GM12878 (cell line): ENCODE measurements around the gene TRANK1. TPM values are rescaled to one million over a fixed set of nuclear protein-coding genes. Genes with fewer than 3 reads are reported as not detected.

Experiments
- ATF7 ChIP-seq: fragments of 450-650 bp; IDR thresholded peaks from 2 replicates; pipeline ENCODE4 v1.6.1; 2016; ENCODE audit warnings: low read depth, mild to moderate bottlenecking
- BHLHE40 ChIP-seq, 2 experiments: fragments of 450-650 bp in 1 of 2; IDR thresholded peaks; 2 replicates each; pipeline ENCODE4 v1.6.1; 2011 to 2017; ENCODE audit warnings: low read depth in 2 of 2, borderline replicate concordance in 1 of 2, improper control_type of control experiment in 1 of 2, low read length in 1 of 2, mild to moderate bottlenecking in 1 of 2
- CHD1 ChIP-seq: IDR thresholded peaks from 2 replicates; pipeline ENCODE4 v1.6.1; 2012; ENCODE audit warnings: low read depth, low read length, improper control_type of control experiment
- CREM ChIP-seq: IDR thresholded peaks from 2 replicates; pipeline ENCODE4 v1.6.1; 2014; ENCODE audit warnings: antibody characterized with exemption, low read depth
- EP300 ChIP-seq, 2 experiments: fragments of 150-350 bp in 1 of 2; IDR thresholded peaks; 2 replicates each; pipeline ENCODE4 v1.6.1; 2011 to 2012; ENCODE audit warnings: low read depth in 2 of 2, low read length in 2 of 2, borderline replicate concordance in 1 of 2, improper control_type of control experiment in 1 of 2, inconsistent platforms in 1 of 2; ENCODE audit not compliant: control insufficient read depth in 1 of 2
- IKZF1 ChIP-seq: fragments of 450-650 bp; conservative IDR thresholded peaks from 2 replicates; pipeline ENCODE4 v1.6.1; 2017; ENCODE audit warnings: antibody characterized with exemption, mild to moderate bottlenecking
- MTA2 ChIP-seq: fragments of 450-650 bp; IDR thresholded peaks from 2 replicates; pipeline ENCODE4 v1.6.1; 2016; ENCODE audit warnings: low read depth, mild to moderate bottlenecking, moderate library complexity
- MTA3 ChIP-seq: IDR thresholded peaks from 2 replicates; pipeline ENCODE4 v1.6.1; 2012; ENCODE audit warnings: low read length, inconsistent platforms, borderline replicate concordance
- NFIC ChIP-seq: IDR thresholded peaks from 2 replicates; pipeline ENCODE4 v1.6.1; 2012; ENCODE audit warnings: low read depth, mild to moderate bottlenecking, inconsistent platforms, low read length, moderate library complexity
- NR2C1 ChIP-seq: fragments of 450-650 bp; IDR thresholded peaks from 2 replicates; pipeline ENCODE4 v1.6.1; 2017; ENCODE audit warnings: antibody characterized with exemption, mild to moderate bottlenecking, moderate library complexity
- PAX5 ChIP-seq: IDR thresholded peaks from 2 replicates; pipeline ENCODE4 v1.6.1; 2011; ENCODE audit warnings: low read depth, low read length, borderline replicate concordance
- PAX8 ChIP-seq: fragments of 450-650 bp; IDR thresholded peaks from 2 replicates; pipeline ENCODE4 v1.6.1; 2017; ENCODE audit warnings: mild to moderate bottlenecking, moderate library complexity
- RAD21 ChIP-seq: IDR thresholded peaks from 2 replicates; pipeline ENCODE4 v1.6.1; 2011; ENCODE audit warnings: mild to moderate bottlenecking, low read depth, low read length, moderate library complexity; ENCODE audit not compliant: insufficient read depth
- REST ChIP-seq: IDR thresholded peaks from 2 replicates; pipeline ENCODE4 v1.6.1; 2012; ENCODE audit warnings: mild to moderate bottlenecking, low read depth, low read length
- RUNX3 ChIP-seq: IDR thresholded peaks from 2 replicates; pipeline ENCODE4 v1.6.1; 2012; ENCODE audit warnings: low read length, inconsistent platforms
- SMAD1 ChIP-seq: fragments of 450-650 bp; IDR thresholded peaks from 2 replicates; pipeline ENCODE4 v1.6.1; 2018; ENCODE audit warnings: mild to moderate bottlenecking, low read depth; ENCODE audit not compliant: partially characterized antibody
- SMARCA5 ChIP-seq: fragments of 450-650 bp; IDR thresholded peaks from 2 replicates; pipeline ENCODE4 v1.6.1; 2017; ENCODE audit warnings: mild to moderate bottlenecking
- SP1 ChIP-seq: IDR thresholded peaks from one replicate; pipeline ENCODE4 v1.6.1; 2011; ENCODE audit warnings: low read depth, low read length
- SPI1 ChIP-seq: IDR thresholded peaks from 2 replicates; pipeline ENCODE4 v1.6.1; 2011; ENCODE audit warnings: low read depth, mild to moderate bottlenecking, low read length, moderate library complexity, borderline replicate concordance; ENCODE audit not compliant: insufficient read depth
- SRF ChIP-seq, 2 experiments: IDR thresholded peaks; 2 replicates each; pipeline ENCODE4 v1.6.1; 2011; ENCODE audit warnings: low read depth in 2 of 2, low read length in 2 of 2, mild to moderate bottlenecking in 1 of 2, moderate library complexity in 1 of 2
- TCF12 ChIP-seq: IDR thresholded peaks from 2 replicates; pipeline ENCODE4 v1.6.1; 2011; ENCODE audit warnings: low read depth, mild to moderate bottlenecking, low read length
- USF2 ChIP-seq: IDR thresholded peaks from 2 replicates; pipeline ENCODE4 v1.6.1; 2011; ENCODE audit warnings: low read depth, low read length, improper control_type of control experiment, borderline replicate concordance
- YBX1 ChIP-seq: fragments of 450-650 bp; IDR thresholded peaks from 2 replicates; pipeline ENCODE4 v1.6.1; 2016; ENCODE audit warnings: antibody characterized with exemption
- polyA plus RNA-seq, 11 experiments: library from polyadenylated mRNA; depleted of rRNA in 4 of 11; unstranded in 6 of 11; stranded (reverse) in 5 of 11; fragments of >200 nt; fragmentation: Nextera tagmentation in 4 of 11; fragmentation: Illumina TruSeq in 1 of 11; extraction: Ambion mirVana in 4 of 11; extraction: Trizol in 1 of 11; gene quantifications; 1 replicate in 1 of 11; 2 replicates in 10 of 11; pipeline versions ENCODE4 v1.2.1 to v1.2.3, GENCODE V29; 2011 to 2016; ENCODE audit warnings: inconsistent platforms in 2 of 11, missing spikeins in 2 of 11, low read depth in 1 of 11
- total RNA-seq, 4 experiments: library from RNA; depleted of rRNA in 3 of 4; stranded (reverse); fragments of >200 nt in 3 of 4; fragmentation: Illumina TruSeq in 1 of 4; extraction: Trizol in 1 of 4; gene quantifications; 2 replicates each; pipeline versions ENCODE4 v1.2.1 to v1.2.3, GENCODE V29; 2013 to 2021
- TF ChIP-seq, protein P1 (sequence below): fragments of 450-650 bp; IDR thresholded peaks from 2 replicates; pipeline ENCODE4 v1.6.1; 2016; ENCODE audit warnings: mild to moderate bottlenecking, moderate library complexity, borderline replicate concordance

TRANK1 gene
- total and polyA plus RNA-seq, 10 of the 15 experiments (the other 5 are each of a cell fraction or from before 2014, with no cell fraction given) = 0.46 to 8.8 (median 1.1) TPM

DNA sequence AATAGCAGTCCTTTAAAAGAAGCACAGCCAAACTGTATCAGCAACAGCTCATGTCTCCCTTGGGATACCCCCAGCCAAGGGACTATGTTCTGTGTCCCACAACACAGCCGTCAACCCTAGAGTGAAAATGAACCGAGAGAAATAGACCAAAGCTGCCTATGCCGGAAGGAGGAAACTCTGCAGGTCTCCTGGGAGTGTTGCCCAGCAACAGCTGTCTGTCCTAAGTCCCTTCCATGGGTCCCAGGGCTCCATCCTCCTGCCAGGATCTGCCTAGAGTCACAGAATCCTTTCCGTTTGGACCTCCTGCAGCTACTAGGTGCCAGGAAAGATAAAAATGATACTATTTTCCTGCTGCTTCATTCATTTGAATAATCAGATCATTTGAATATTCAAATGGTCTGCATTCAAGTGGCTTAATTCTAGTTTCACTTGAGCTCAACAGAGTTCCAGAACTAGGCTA is 53.1 kb downstream of the TRANK1 start (continued):
- TF ChIP-seq REST = no peak
- 0 out of 2 replicates have a peak, but pooled peaks have one; percentile 17 for TF ChIP-seq PAX5
- 0 out of 2 replicates have a peak, but pooled peaks have one; percentile 56 for TF ChIP-seq YBX1
- TF ChIP-seq NFIC = no peak
- TF ChIP-seq RAD21 = no peak
- no peak for TF ChIP-seq RUNX3
- no peak for TF ChIP-seq SP1
- TF ChIP-seq CHD1 = no peak
- TF ChIP-seq CREM = no peak
- TF ChIP-seq SRF (IDR thresholded peaks at IDR 0.05; ENCODE audit: low read depth in 2 of 2, low read length in 2 of 2) = no peak
- TF ChIP-seq TCF12 = 0 out of 2 replicates have a peak, but pooled peaks have one; percentile 3
- TF ChIP-seq SMARCA5 = no peak
- no peak for TF ChIP-seq EP300 (IDR thresholded peaks at IDR 0.05; ENCODE audit: borderline replicate concordance in 1 of 2, control insufficient read depth in 1 of 2, low read depth in 2 of 2, low read length in 2 of 2)
- no peak for TF ChIP-seq MTA3
- TF ChIP-seq NR2C1 = no peak
- no peak for TF ChIP-seq SPI1
- peak; percentile 31; the same call in 1 of the 2 replicates for TF ChIP-seq MTA2
- TF ChIP-seq, protein P1, sequence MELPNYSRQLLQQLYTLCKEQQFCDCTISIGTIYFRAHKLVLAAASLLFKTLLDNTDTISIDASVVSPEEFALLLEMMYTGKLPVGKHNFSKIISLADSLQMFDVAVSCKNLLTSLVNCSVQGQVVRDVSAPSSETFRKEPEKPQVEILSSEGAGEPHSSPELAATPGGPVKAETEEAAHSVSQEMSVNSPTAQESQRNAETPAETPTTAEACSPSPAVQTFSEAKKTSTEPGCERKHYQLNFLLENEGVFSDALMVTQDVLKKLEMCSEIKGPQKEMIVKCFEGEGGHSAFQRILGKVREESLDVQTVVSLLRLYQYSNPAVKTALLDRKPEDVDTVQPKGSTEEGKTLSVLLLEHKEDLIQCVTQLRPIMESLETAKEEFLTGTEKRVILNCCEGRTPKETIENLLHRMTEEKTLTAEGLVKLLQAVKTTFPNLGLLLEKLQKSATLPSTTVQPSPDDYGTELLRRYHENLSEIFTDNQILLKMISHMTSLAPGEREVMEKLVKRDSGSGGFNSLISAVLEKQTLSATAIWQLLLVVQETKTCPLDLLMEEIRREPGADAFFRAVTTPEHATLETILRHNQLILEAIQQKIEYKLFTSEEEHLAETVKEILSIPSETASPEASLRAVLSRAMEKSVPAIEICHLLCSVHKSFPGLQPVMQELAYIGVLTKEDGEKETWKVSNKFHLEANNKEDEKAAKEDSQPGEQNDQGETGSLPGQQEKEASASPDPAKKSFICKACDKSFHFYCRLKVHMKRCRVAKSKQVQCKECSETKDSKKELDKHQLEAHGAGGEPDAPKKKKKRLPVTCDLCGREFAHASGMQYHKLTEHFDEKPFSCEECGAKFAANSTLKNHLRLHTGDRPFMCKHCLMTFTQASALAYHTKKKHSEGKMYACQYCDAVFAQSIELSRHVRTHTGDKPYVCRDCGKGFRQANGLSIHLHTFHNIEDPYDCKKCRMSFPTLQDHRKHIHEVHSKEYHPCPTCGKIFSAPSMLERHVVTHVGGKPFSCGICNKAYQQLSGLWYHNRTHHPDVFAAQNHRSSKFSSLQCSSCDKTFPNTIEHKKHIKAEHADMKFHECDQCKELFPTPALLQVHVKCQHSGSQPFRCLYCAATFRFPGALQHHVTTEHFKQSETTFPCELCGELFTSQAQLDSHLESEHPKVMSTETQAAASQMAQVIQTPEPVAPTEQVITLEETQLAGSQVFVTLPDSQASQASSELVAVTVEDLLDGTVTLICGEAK = no peak
- TF ChIP-seq IKZF1 = peak; percentile 40; the same call in 1 of the 2 replicates
- TF ChIP-seq USF2 = no peak
- TF ChIP-seq ATF7 = no peak
- no peak for TF ChIP-seq SMAD1
- no peak for TF ChIP-seq BHLHE40 (IDR thresholded peaks at IDR 0.05; ENCODE audit: borderline replicate concordance in 1 of 2, low read depth in 2 of 2, low read length in 1 of 2)
- no peak for TF ChIP-seq PAX8
